HUES6 (cell line): ENCODE data around the gene SWI5.

Source experiments
- H3K27ac ChIP-seq: 2 replicates; pipeline ENCODE4 v1.7.0; 2013; ENCODE audit warnings: low read depth, mild to moderate bottlenecking, low read length, inconsistent platforms
- H3K27me3 ChIP-seq: 2 replicates; pipeline ENCODE4 v1.6.1; 2013; ENCODE audit warnings: low read length; ENCODE audit not compliant: control insufficient read depth, insufficient read depth
- H3K36me3 ChIP-seq: 2 replicates; pipeline ENCODE4 v1.6.1; 2013; ENCODE audit warnings: low read length; ENCODE audit not compliant: control insufficient read depth, insufficient read depth
- H3K4me1 ChIP-seq: 2 replicates; pipeline ENCODE4 v1.6.1; 2013; ENCODE audit warnings: low read length; ENCODE audit not compliant: control insufficient read depth, insufficient read depth
- H3K4me3 ChIP-seq: 2 replicates; pipeline ENCODE4 v1.5.1; 2013; ENCODE audit warnings: low read depth, low read length
- H3K9ac ChIP-seq: one replicate; pipeline ENCODE4 v1.6.1; 2013; ENCODE audit warnings: mild to moderate bottlenecking, low read length
- H3K9me3 ChIP-seq: 2 replicates; pipeline ENCODE4 v1.6.1; 2013; ENCODE audit warnings: low read depth, low read length; ENCODE audit not compliant: control insufficient read depth, insufficient read depth

Gene SWI5

GRCh38 chr9:128304136-128304970 lies 28.3 kb downstream of the SWI5 start:
- Histone ChIP-seq H3K9ac (no peak overlapping the region), H3K27ac (no peak overlapping the region), H3K36me3 (peaks cover 8% of the 10 kb centered on the region), H3K9me3 (no peaks in the 10 kb centered on the region), H3K4me1 (no peaks in the 10 kb centered on the region), H3K27me3 (no peaks in the 10 kb centered on the region), H3K4me3 (no peak overlapping the region)

DNA sequence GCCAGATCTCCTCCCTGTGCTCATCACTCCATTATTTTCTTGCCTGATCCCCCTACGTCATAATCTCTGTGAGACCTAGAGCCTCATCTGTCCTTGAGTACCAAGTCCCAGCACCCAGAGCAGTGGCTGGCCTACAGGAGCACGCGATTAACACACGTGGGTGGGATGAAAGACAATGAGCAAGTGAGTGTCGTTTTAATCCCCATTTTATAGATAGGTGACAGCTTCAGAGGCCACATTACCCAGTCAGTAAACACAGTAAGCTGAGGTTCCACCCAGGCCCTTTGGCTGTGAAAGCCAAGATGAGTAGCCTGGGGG lies 28.9 kb downstream of the SWI5 start:
- Histone ChIP-seq H3K9ac (no peak overlapping the region), H3K27me3 (no peaks in the 10 kb centered on the region), H3K27ac (no peak overlapping the region), H3K36me3 (peaks cover 14% of the 10 kb centered on the region), H3K4me3 (no peak overlapping the region), H3K4me1 (no peaks in the 10 kb centered on the region), H3K9me3 (no peaks in the 10 kb centered on the region)

- H3K4me1 ChIP-seq: no peaks in the 10 kb centered on the region
- H3K4me3 ChIP-seq: no peak overlapping the region
- H3K27ac ChIP-seq: no peak overlapping the region
- H3K9ac ChIP-seq: no peak overlapping the region
- no peaks in the 10 kb centered on the region for H3K27me3 ChIP-seq
- no peaks in the 10 kb centered on the region for H3K9me3 ChIP-seq
- H3K36me3 ChIP-seq: peaks cover 44% of the 10 kb centered on the region
Observed at GRCh38 chr9:128309551-128309950, 33.5 kb downstream of the SWI5 start.

GRCh38 chr9:128310461-128310860 lies 34.4 kb downstream of the SWI5 start:
- no peaks in the 10 kb centered on the region for H3K9me3 ChIP-seq

GRCh38 chr9:128314697-128315096 lies 38.6 kb downstream of the SWI5 start:
- Histone ChIP-seq H3K9ac (no peak overlapping the region), H3K27me3 (no peaks in the 10 kb centered on the region), H3K36me3 (peaks cover 63% of the 10 kb centered on the region), H3K4me3 (no peak overlapping the region), H3K27ac (no peak overlapping the region), H3K4me1 (no peaks in the 10 kb centered on the region), H3K9me3 (no peaks in the 10 kb centered on the region)

More at GRCh38 chr9:128310461-128310860, 34.4 kb downstream of the SWI5 start:
- Histone ChIP-seq H3K4me3 (no peak overlapping the region), H3K36me3 (peaks cover 52% of the 10 kb centered on the region), H3K27ac (no peak overlapping the region), H3K4me1 (no peaks in the 10 kb centered on the region), H3K9ac (no peak overlapping the region), H3K27me3 (no peaks in the 10 kb centered on the region)

GRCh38 chr9:128316421-128316820 lies 40.3 kb downstream of the SWI5 start:
- peaks cover 46% of the 10 kb centered on the region for H3K36me3 ChIP-seq
- H3K27ac ChIP-seq: no peak overlapping the region
- H3K9ac ChIP-seq: no peak overlapping the region
- H3K9me3 ChIP-seq: no peaks in the 10 kb centered on the region
- no peak overlapping the region for H3K4me3 ChIP-seq
- H3K4me1 ChIP-seq: no peaks in the 10 kb centered on the region
- H3K27me3 ChIP-seq: no peaks in the 10 kb centered on the region

DNA sequence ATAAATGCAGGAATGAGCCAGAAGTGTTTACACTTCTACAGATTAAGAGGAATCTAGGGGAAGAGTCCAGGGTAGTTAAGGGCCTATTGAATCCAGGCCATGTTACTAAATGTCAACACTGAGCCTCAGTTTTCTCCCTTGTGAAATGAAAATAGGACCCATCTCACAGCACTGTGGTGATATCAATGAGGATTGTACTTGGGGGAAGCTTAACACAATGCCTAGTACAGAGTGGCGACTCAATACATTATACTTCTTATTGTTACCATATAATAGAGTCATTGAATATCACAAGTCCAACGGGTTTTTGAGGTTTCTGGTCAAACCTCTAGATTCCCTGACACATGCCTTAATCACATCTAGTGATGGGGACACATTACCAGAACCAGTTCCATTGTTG lies 41.6 kb downstream of the SWI5 start:
- no peaks in the 10 kb centered on the region for H3K4me1 ChIP-seq
- no peak overlapping the region for H3K27ac ChIP-seq
- H3K9ac ChIP-seq: no peak overlapping the region
- H3K4me3 ChIP-seq: no peak overlapping the region
- H3K9me3 ChIP-seq: no peaks in the 10 kb centered on the region
- H3K36me3 ChIP-seq: peaks cover 40% of the 10 kb centered on the region
- no peaks in the 10 kb centered on the region for H3K27me3 ChIP-seq

GRCh38 chr9:128321343-128321742 lies 45.3 kb downstream of the SWI5 start:
- H3K36me3 ChIP-seq: peaks cover 32% of the 10 kb centered on the region
- H3K4me3 ChIP-seq: peak overlapping the region; percentile 77
- no peaks in the 10 kb centered on the region for H3K27me3 ChIP-seq
- H3K27ac ChIP-seq: no peak overlapping the region
- no peaks in the 10 kb centered on the region for H3K9me3 ChIP-seq
- peak overlapping the region; percentile 38 for H3K9ac ChIP-seq
- no peaks in the 10 kb centered on the region for H3K4me1 ChIP-seq

- no peaks in the 10 kb centered on the region for H3K27me3 ChIP-seq
- peaks cover 26% of the 10 kb centered on the region for H3K36me3 ChIP-seq
- no peaks in the 10 kb centered on the region for H3K9me3 ChIP-seq
- H3K4me3 ChIP-seq: peak overlapping the region; percentile 77
- no peak overlapping the region for H3K27ac ChIP-seq
- peak overlapping the region; percentile 96 for H3K9ac ChIP-seq
- H3K4me1 ChIP-seq: no peaks in the 10 kb centered on the region
Observed at GRCh38 chr9:128321879-128322403, 45.9 kb downstream of the SWI5 start.

- no peaks in the 10 kb centered on the region for H3K27me3 ChIP-seq
- H3K9me3 ChIP-seq: no peaks in the 10 kb centered on the region
- peak within 1 kb of the TSS; percentile 96 for H3K9ac ChIP-seq
- peak within 1 kb of the TSS; percentile 59; the same call in 1 of the 2 replicates for H3K27ac ChIP-seq
- H3K36me3 ChIP-seq: peaks cover 21% of the 10 kb centered on the region
- no peaks in the 10 kb centered on the region for H3K4me1 ChIP-seq
- peak within 1 kb of the TSS; percentile 77 for H3K4me3 ChIP-seq
Observed at GRCh38 chr9:128322404-128323211, 46.5 kb downstream of the SWI5 start, which contains the start of the genes COQ4 and TRUB2. TSS of gene COQ4 (plus strand) at chr9:128322839. CDS start at chr9:128322859, 20 bp downstream. TSS of gene TRUB2 (minus strand) at chr9:128322447. CDS start at chr9:128322408, 39 bp downstream.
